ENCODE results near the gene ABCG1. TPM values are rescaled to one million over a fixed set of nuclear protein-coding genes. Genes with fewer than 3 reads are reported as not detected.

The ABCG1 gene
- total RNA-seq, result 10 to 100 TPM in 7 of 9 donors, 1 to 10 TPM in 2; 3.3 to 25.3 (median 13.5) TPM
- polyA plus RNA-seq, result 10 to 100 TPM in 1 of 2 donors, 1 to 10 TPM in 1; 7.2 to 21.7 TPM
- long read RNA-seq, donor 1, transcript ABCG1-205 (15 exons, 2,998 nt), result major isoform, 22 of 35 reads
- long read RNA-seq, donor 1, transcript ABCG1-203 (15 exons, 3,034 nt), result minor isoform, 6 of 35 reads
- long read RNA-seq, donor 1, partial matches to known transcripts, result 3 of 35 reads
- long read RNA-seq, donor 1, other reads (novel, unspliced or antisense), result 4 of 35 reads
- long read RNA-seq, donor 2, partial matches to known transcripts, result 1 of 3 reads
- long read RNA-seq, donor 2, other reads (novel, unspliced or antisense), result 0 of 3 reads
- long read RNA-seq, donor 3, transcript ABCG1-205 (15 exons, 2,998 nt), result major isoform, 6 of 16 reads
- long read RNA-seq, donor 3, transcript ABCG1-203 (15 exons, 3,034 nt), result major isoform, 6 of 16 reads
- long read RNA-seq, donor 3, partial matches to known transcripts, result 2 of 16 reads
- long read RNA-seq, donor 3, other reads (novel, unspliced or antisense), result 2 of 16 reads

GRCh38 chr21:42218836-42219605, at the start of gene ABCG1:
ABCG1 (plus strand) TSS chr21:42219140; CDS start chr21:42219263, 123 bp downstream.
- H3K27ac ChIP-seq, result peak within 1 kb of the TSS; percentile 44 to 90 (median 83)
- intact Hi-C loops (cut with DNase I), result loop anchor here in 3 of 10 donors (5.0 kb wide), 2 partner anchors 42 to 52 kb away; no protein-coding TSS in a partner anchor
- peak in 1 of 2 donors; percentile 70 for TF ChIP-seq POLR2A (IDR thresholded peaks at IDR 0.05)
- TF ChIP-seq CTCF (IDR thresholded peaks at IDR 0.05), result no peak

GRCh38 chr21:42169758-42170157, 49.2 kb upstream of the ABCG1 start:
- Histone ChIP-seq H3K27ac (peak overlapping the region in 4 of 12 donors; percentile 3 to 50 (median 40)), H3K4me3 (no peak overlapping the region), H3K4me1 (peaks cover 0 to 15% (median under 1%) of the 10 kb centered on the region in 12 donors), H3K36me3 (no peaks in the 10 kb centered on the region), H3K27me3 (no peaks in the 10 kb centered on the region), H3K9me3 (no peaks in the 10 kb centered on the region)
- ATAC-seq (peak in 1 of 4 donors; percentile 45), DNase-seq (no peak)
- no peak for TF ChIP-seq POLR2A (IDR thresholded peaks at IDR 0.05)
- TF ChIP-seq CTCF (IDR thresholded peaks at IDR 0.05), result no peak
- intact Hi-C loops (cut with DNase I), result loop anchor here in 7 of 10 donors (5.0 to 10.0 kb wide), 9 partner anchors 48 to 135 kb away; partner anchors contain the start of gene ABCG1 (in 1 of the 7)

More at GRCh38 chr21:42218836-42219605, at the start of gene ABCG1:
- DNase-seq (peak in 3 of 5 donors; percentile 46 to 67 (median 62)), ATAC-seq (peak in 3 of 4 donors; percentile 37 to 71 (median 60))
- Histone ChIP-seq H3K27me3 (no peaks in the 10 kb centered on the region), H3K4me1 (peaks cover 7 to 48% (median 28%) of the 10 kb centered on the region in 12 donors), H3K4me3 (peak within 1 kb of the TSS; percentile 49 to 95 (median 78)), H3K36me3 (no peaks in the 10 kb centered on the region), H3K9me3 (peaks cover 0 to 6% (median 0%) of the 10 kb centered on the region in 12 donors)
- WGBS, 4 donors, result 0 to 1% (median 1%) methylated on average over 14 to 83 of the region's 83 CpGs

GRCh38 chr21:42171091-42172053, 47.6 kb upstream of the ABCG1 start:
- Histone ChIP-seq H3K27ac (peak overlapping the region in 10 of 12 donors; percentile 1 to 50 (median 35)), H3K4me3 (no peak overlapping the region), H3K4me1 (peaks cover 0 to 15% (median 0%) of the 10 kb centered on the region in 12 donors), H3K27me3 (no peaks in the 10 kb centered on the region), H3K36me3 (no peaks in the 10 kb centered on the region), H3K9me3 (no peaks in the 10 kb centered on the region)
- TF ChIP-seq CTCF (IDR thresholded peaks at IDR 0.05) (no peak), POLR2A (IDR thresholded peaks at IDR 0.05) (no peak)
- 65 to 68% (median 67%) methylated on average over 14 of the region's 14 CpGs for WGBS, 4 donors
- intact Hi-C loops (cut with DNase I), result loop anchor here in 2 of 10 donors (5.0 kb wide), 2 partner anchors 51 to 61 kb away; no protein-coding TSS in a partner anchor
- DNase-seq, result peak; percentile 67 to 81 (median 71)
- ATAC-seq, result peak; percentile 85 to 92 (median 86)

Data from heart left ventricle (tissue), 16 donors.